ENCODE data around the gene MRPL36. TPM values are rescaled to one million over a fixed set of nuclear protein-coding genes. Genes with fewer than 3 reads are reported as not detected.

Gene MRPL36
- polyA plus RNA-seq, 1 experiment, result 104 TPM

DNA sequence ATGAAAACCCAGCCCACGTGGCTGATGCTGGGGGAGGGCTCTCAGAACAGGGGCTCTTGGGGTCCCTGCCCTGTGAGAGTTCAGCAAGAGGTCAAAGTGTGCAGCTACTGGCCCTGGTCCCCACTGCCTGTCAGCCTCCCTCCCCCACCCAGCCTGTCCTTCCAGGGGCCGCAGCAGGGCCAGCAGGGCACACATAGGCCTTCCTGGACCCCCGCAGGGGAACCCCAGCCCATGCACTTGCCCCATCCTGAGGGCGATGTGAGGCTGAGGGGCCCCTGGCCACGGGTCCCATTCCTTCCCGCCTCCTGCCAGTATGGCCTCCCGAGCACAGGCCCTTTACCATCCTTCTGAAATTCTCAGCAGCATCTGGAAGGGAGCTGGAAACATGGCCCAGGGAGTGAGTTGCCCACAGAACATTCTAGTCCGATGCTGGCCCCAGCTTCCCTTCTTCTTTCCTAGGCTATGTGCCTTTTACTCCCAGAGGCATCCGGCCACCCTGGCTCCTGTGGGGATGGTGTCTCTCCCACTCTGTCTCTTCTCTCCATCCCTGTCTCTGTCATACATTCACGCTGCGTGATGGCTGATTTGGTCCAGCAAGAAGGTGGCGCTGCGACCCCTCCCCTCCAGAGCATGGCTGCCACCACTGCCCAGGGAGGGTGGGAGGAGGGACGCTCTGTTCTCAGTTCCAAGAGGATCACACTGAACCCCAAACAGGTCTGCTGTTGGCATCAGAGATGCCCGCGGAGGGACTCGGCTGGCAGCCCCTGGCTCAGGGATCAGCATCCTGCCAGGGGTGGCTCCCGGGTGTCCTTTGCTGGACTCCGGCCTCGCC, 19.6 kb downstream of the MRPL36 start:
- Histone ChIP-seq H3K4me3 (ENCODE audit: low read depth, low read length) (no peak overlapping the region), H3K9me3 (ENCODE audit: control insufficient read depth, insufficient read depth, low read length) (no peaks in the 10 kb centered on the region; the same call in 1 of the 2 replicates), H3K27ac (ENCODE audit: low read depth, low read length) (no peak overlapping the region), H3K27me3 (ENCODE audit: control insufficient read depth, insufficient read depth, low read length) (peaks cover 3% of the 10 kb centered on the region)
- no peak for DNase-seq (ENCODE audit: low read depth, low spot score)
- POLR2A ChIA-PET, result no interaction called here
- CTCF ChIA-PET, result no interaction called here
- no peak for TF ChIP-seq CTCF (IDR thresholded peaks at IDR 0.05; ENCODE audit: low read depth, low read length)

GRCh38 chr5:1779021-1779680, 20.5 kb downstream of the MRPL36 start:
- no peak for DNase-seq (ENCODE audit: low read depth, low spot score)
- Histone ChIP-seq H3K9me3 (ENCODE audit: control insufficient read depth, insufficient read depth, low read length) (no peaks in the 10 kb centered on the region; the same call in 1 of the 2 replicates), H3K4me3 (ENCODE audit: low read depth, low read length) (no peak overlapping the region), H3K27ac (ENCODE audit: low read depth, low read length) (no peak overlapping the region), H3K27me3 (ENCODE audit: control insufficient read depth, insufficient read depth, low read length) (peaks cover 3% of the 10 kb centered on the region)
- no peak for TF ChIP-seq CTCF (IDR thresholded peaks at IDR 0.05; ENCODE audit: low read depth, low read length)
- CTCF ChIA-PET, result no interaction called here
- POLR2A ChIA-PET, result interaction anchor here (0.7 kb wide), 1 partner anchor 11 kb away, joined by 4 read pairs; no protein-coding TSS in a partner anchor

DNA sequence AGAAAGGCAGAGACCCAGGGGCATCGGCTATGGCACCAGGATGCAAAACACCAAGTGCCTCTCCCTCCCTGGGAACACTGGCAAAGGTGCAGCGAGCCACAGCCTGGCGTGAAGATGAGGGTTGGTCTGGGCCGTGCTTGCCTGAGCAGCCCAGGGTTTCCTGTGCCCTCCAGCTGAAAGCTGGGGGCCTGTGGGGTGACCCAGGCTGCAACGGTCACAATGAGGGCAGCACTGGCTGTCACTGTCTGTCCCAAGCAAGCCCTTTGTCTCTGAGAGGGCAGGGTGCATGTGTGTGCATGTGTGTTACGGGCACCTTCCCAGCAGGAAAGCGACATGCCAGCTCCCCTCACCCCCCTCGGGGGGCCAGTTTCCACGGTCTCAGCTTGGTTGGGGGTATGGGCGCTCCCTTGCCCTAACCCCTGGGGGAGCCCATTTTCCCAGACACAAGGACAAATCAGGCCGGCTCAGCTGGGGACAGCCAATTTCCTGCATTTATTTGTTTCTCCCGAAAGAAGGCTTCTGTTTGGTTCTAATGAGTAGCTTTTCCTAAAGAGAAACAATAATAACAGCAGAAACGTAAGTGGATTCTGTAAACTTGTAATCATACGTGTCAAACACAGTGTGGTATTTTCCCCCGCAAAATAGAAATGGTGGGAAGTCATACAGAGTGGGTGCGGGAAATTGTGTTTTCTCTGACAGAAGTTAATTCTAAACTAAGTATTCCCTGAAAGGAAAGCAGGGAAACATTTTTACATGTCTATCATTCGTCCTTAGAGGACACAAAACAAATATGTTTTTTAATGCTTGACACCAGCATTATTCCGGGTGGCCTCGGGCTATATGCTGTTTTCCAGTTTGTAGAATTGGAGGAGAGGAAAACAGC, 21.3 kb downstream of the MRPL36 start:
- Histone ChIP-seq H3K4me3 (ENCODE audit: low read depth, low read length) (no peak overlapping the region), H3K27me3 (ENCODE audit: control insufficient read depth, insufficient read depth, low read length) (peaks cover 3% of the 10 kb centered on the region), H3K9me3 (ENCODE audit: control insufficient read depth, insufficient read depth, low read length) (no peaks in the 10 kb centered on the region; the same call in 1 of the 2 replicates), H3K27ac (ENCODE audit: low read depth, low read length) (no peak overlapping the region)
- POLR2A ChIA-PET, result interaction anchor here (0.7 kb wide), 1 partner anchor 11 kb away, joined by 4 read pairs; no protein-coding TSS in a partner anchor
- no peak for TF ChIP-seq CTCF (IDR thresholded peaks at IDR 0.05; ENCODE audit: low read depth, low read length)
- CTCF ChIA-PET, result no interaction called here
- no peak for DNase-seq (ENCODE audit: low read depth, low spot score)

- POLR2A ChIA-PET, result no interaction called here
- H3K27me3 ChIP-seq (ENCODE audit: control insufficient read depth, insufficient read depth, low read length), result peaks cover 3% of the 10 kb centered on the region
- H3K4me3 ChIP-seq (ENCODE audit: low read depth, low read length), result no peak overlapping the region
- H3K9me3 ChIP-seq (ENCODE audit: control insufficient read depth, insufficient read depth, low read length), result no peaks in the 10 kb centered on the region; the same call in 1 of the 2 replicates
- no peak for DNase-seq (ENCODE audit: low read depth, low spot score)
- TF ChIP-seq CTCF (IDR thresholded peaks at IDR 0.05; ENCODE audit: low read depth, low read length), result no peak
- CTCF ChIA-PET, result no interaction called here
- H3K27ac ChIP-seq (ENCODE audit: low read depth, low read length), result no peak overlapping the region
Observed at GRCh38 chr5:1777281-1778137, 22.1 kb downstream of the MRPL36 start.

All from AG04450 (cell line).